Transverse colon (tissue), 4 donors: Measurements from ENCODE around the gene C11orf68.

Experiments
- CTCF ChIP-seq, 5 experiments: fragments of 200-600 bp in 3 of 5; fragments of 450-650 bp in 2 of 5; sonication (generic) in 3 of 5; IDR thresholded peaks; 1 replicate in 2 of 5; 2 replicates in 3 of 5; pipeline ENCODE4 v1.5.1; 2016 to 2017; ENCODE audit warnings: antibody characterized with exemption in 5 of 5, inconsistent platforms in 3 of 5, mild to moderate bottlenecking in 2 of 5, moderate library complexity in 1 of 5
- POLR2AphosphoS5 ChIP-seq, 3 donors: sonication (generic); formaldehyde crosslinking; IDR thresholded peaks; one replicate each; pipeline ENCODE4 v1.6.1; 2016; ENCODE audit warnings: antibody characterized with exemption in 3 of 3

- TF ChIP-seq POLR2AphosphoS5 (IDR thresholded peaks at IDR 0.05) (no peak), CTCF (IDR thresholded peaks at IDR 0.05) (no peak)
Measured at GRCh38 chr11:65945941-65946558, 27.2 kb upstream of the C11orf68 start.
